Left ventricle myocardium inferior (tissue), 1 donor: Measurements from ENCODE around the gene RCL1. TPM values are rescaled to one million over a fixed set of nuclear protein-coding genes. Genes with fewer than 3 reads are reported as not detected.
"Not testable (repeated sequence)": the region's sequence is repeated elsewhere in the genome, so short reads cannot be mapped to it uniquely, and the experiment has no call there.

Source experiments
- DNase-seq: peaks from one replicate; pipeline ENCODE4 v3.0.0-alpha.2; 2020
- H3K27ac ChIP-seq: fragments of 200-600 bp; replicated peaks from 2 replicates; pipeline ENCODE4 v1.8.0; 2021
- H3K27me3 ChIP-seq: fragments of 200-600 bp; 2 replicates; pipeline ENCODE4 v1.8.0; 2021; ENCODE audit warnings: low read depth
- H3K36me3 ChIP-seq: fragments of 200-600 bp; 2 replicates; pipeline ENCODE4 v1.8.0; 2021
- H3K4me1 ChIP-seq: fragments of 200-600 bp; 2 replicates; pipeline ENCODE4 v1.8.0; 2021
- H3K4me3 ChIP-seq: fragments of 200-600 bp; 2 replicates; pipeline ENCODE4 v1.8.0; 2021; ENCODE audit warnings: mild to moderate bottlenecking, moderate library complexity
- H3K9me3 ChIP-seq: fragments of 200-600 bp; replicated peaks from 2 replicates; pipeline ENCODE4 v1.8.0; 2021
- CTCF ChIP-seq: fragments of 200-600 bp; IDR thresholded peaks from 2 replicates; pipeline ENCODE4 v1.8.0; 2021; ENCODE audit warnings: antibody characterized with exemption, mild to moderate bottlenecking, borderline replicate concordance
- intact Hi-C: fragments of 100-400 bp; cut with micrococcal nuclease; formaldehyde crosslinking; loops from one replicate; pipeline ENCODE4 v1.11.0; 2022
- total RNA-seq: library from RNA; stranded (reverse); fragmentation: NEBNext Ultra II Directional; extraction: Animal tissue kit (Norgen Biotek cat#: 25700); gene quantifications from one replicate; pipeline ENCODE4 v1.2.1, GENCODE V29; 2021
- donor health status: DM: no; HTN: yes; CAD: no; lungs with severe emphysema.

Gene RCL1
- total RNA-seq, 1 donor from 2014 or later: 4.9 TPM

- no peak for DNase-seq
- H3K27ac ChIP-seq: no peak overlapping the region
- intact Hi-C loops: no loop called here
These were observed 97.5 kb downstream of the RCL1 start for GRCh38 chr9:4890242-4890641.

GRCh38 chr9:4890929-4891328 lies 98.2 kb downstream of the RCL1 start:
- no peak for DNase-seq
- H3K9me3 ChIP-seq: peaks cover 4% of the 10 kb centered on the region
- no peak overlapping the region for H3K27ac ChIP-seq
- H3K27me3 ChIP-seq: peaks cover 12% of the 10 kb centered on the region
- no peak overlapping the region for H3K4me3 ChIP-seq
- H3K4me1 ChIP-seq: peaks cover 11% of the 10 kb centered on the region
- intact Hi-C loops: no loop called here
- no peaks in the 10 kb centered on the region for H3K36me3 ChIP-seq
- TF ChIP-seq CTCF: no peak

More at GRCh38 chr9:4890242-4890641, 97.5 kb downstream of the RCL1 start:
- no peak overlapping the region for H3K4me3 ChIP-seq
- peaks cover 12% of the 10 kb centered on the region for H3K27me3 ChIP-seq
- H3K9me3 ChIP-seq: peaks cover 4% of the 10 kb centered on the region
- H3K36me3 ChIP-seq: no peaks in the 10 kb centered on the region
- peaks cover 11% of the 10 kb centered on the region for H3K4me1 ChIP-seq
- TF ChIP-seq CTCF: no peak

GRCh38 chr9:4891674-4892073 lies 98.9 kb downstream of the RCL1 start:
- peaks cover 4% of the 10 kb centered on the region for H3K9me3 ChIP-seq
- no peak overlapping the region for H3K4me3 ChIP-seq
- peaks cover 12% of the 10 kb centered on the region for H3K27me3 ChIP-seq
- H3K36me3 ChIP-seq: no peaks in the 10 kb centered on the region
- H3K4me1 ChIP-seq: peaks cover 11% of the 10 kb centered on the region
- DNase-seq: no peak
- no peak for TF ChIP-seq CTCF
- H3K27ac ChIP-seq: no peak overlapping the region
- intact Hi-C loops: no loop called here

- no peak for TF ChIP-seq CTCF
- DNase-seq: no peak
- intact Hi-C loops: no loop called here
These were observed 99.9 kb downstream of the RCL1 start for GRCh38 chr9:4892501-4893194.

GRCh38 chr9:4894076-4894475 lies 101.3 kb downstream of the RCL1 start:
- no peaks in the 10 kb centered on the region for H3K4me1 ChIP-seq
- H3K36me3 ChIP-seq: no peaks in the 10 kb centered on the region
- peaks cover 7% of the 10 kb centered on the region for H3K27me3 ChIP-seq
- intact Hi-C loops: no loop called here
- no peak for TF ChIP-seq CTCF
- no peak for DNase-seq
- H3K4me3 ChIP-seq: no peak overlapping the region
- H3K27ac ChIP-seq: no peak overlapping the region
- H3K9me3 ChIP-seq: peaks cover 22% of the 10 kb centered on the region

More at GRCh38 chr9:4892501-4893194, 99.9 kb downstream of the RCL1 start:
- Histone ChIP-seq H3K27ac (no peak overlapping the region), H3K4me3 (no peak overlapping the region), H3K36me3 (no peaks in the 10 kb centered on the region), H3K4me1 (peaks cover 7% of the 10 kb centered on the region), H3K27me3 (peaks cover 12% of the 10 kb centered on the region), H3K9me3 (peaks cover 11% of the 10 kb centered on the region)

GRCh38 chr9:4899853-4900252 lies 107.1 kb downstream of the RCL1 start:
- H3K4me3 ChIP-seq, DNase-seq, H3K27ac ChIP-seq, H3K4me1 ChIP-seq, intact Hi-C loops, H3K36me3 ChIP-seq, H3K27me3 ChIP-seq: not testable (repeated sequence)
- H3K9me3 ChIP-seq: peaks cover 34% of the 10 kb centered on the region

GRCh38 chr9:4901401-4902134 lies 108.8 kb downstream of the RCL1 start:
- H3K27ac ChIP-seq, H3K27me3 ChIP-seq, intact Hi-C loops, DNase-seq, H3K4me1 ChIP-seq, H3K36me3 ChIP-seq: not testable (repeated sequence)
- Histone ChIP-seq H3K9me3 (peaks cover 34% of the 10 kb centered on the region), H3K4me3 (peak overlapping the region; percentile 37)
